Chondrocyte (in vitro differentiated cells): Measurements from ENCODE around the gene ZNF385B. TPM values are rescaled to one million over a fixed set of nuclear protein-coding genes. Genes with fewer than 3 reads are reported as not detected.

Source experiments
- DNase-seq: peaks from one replicate; pipeline ENCODE4 v3.0.0; 2021; ENCODE audit warnings: mixed read lengths, low spot score
- H3K27ac Mint-ChIP-seq: one replicate; pipeline ENCODE4 v1.8.0; 2021; ENCODE audit warnings: mild to moderate bottlenecking, moderate library complexity, mixed read lengths; ENCODE audit not compliant: unreplicated experiment
- H3K27me3 Mint-ChIP-seq: 2 replicates; pipeline ENCODE4 v1.8.0; 2021; ENCODE audit warnings: low read depth, mixed read lengths
- H3K36me3 Mint-ChIP-seq: 2 replicates; pipeline ENCODE4 v1.8.0; 2021; ENCODE audit warnings: low read depth, mixed read lengths
- H3K4me1 Mint-ChIP-seq: 2 replicates; pipeline ENCODE4 v1.8.0; 2021; ENCODE audit warnings: low read depth, mild to moderate bottlenecking, mixed read lengths
- H3K4me3 Mint-ChIP-seq: one replicate; pipeline ENCODE4 v1.8.0; 2021; ENCODE audit warnings: mild to moderate bottlenecking, moderate library complexity, mixed read lengths; ENCODE audit not compliant: unreplicated experiment
- H3K9me3 Mint-ChIP-seq: 2 replicates; pipeline ENCODE4 v1.8.0; 2021; ENCODE audit warnings: low read depth, mixed read lengths
- total RNA-seq: library from RNA; stranded (reverse); gene quantifications from 3 replicates; pipeline ENCODE4 v1.2.1, GENCODE V29; 2021
- TF ChIP-seq, protein P1 (sequence below): fragments of 200-600 bp; sonication (generic); IDR thresholded peaks from 2 replicates; pipeline ENCODE4 v1.5.0; 2021; ENCODE audit warnings: antibody characterized with exemption, mild to moderate bottlenecking, moderate library complexity

ZNF385B gene
- total RNA-seq, 1 donor from 2014 or later: 0.25 TPM

DNA sequence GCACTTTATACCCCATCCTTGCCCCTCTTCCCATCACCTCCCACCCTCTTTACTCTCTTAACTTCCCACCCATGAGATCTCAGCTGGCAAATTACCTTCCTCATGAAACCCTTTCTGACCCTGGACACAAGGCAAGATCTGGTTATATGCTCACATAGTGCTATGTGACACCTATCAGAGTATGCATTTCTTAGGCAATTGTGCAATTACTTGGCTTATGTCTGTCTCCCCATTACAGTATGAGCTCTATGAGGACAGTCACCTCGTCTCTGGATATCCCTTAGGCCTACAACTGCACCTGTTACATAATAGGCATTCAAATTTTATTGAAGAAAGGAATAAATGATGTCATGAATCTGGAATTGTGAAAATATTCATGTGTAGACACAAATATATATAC, 91.4 kb downstream of the ZNF385B start:
- Mint-ChIP-seq H3K4me3 (no peak overlapping the region), H3K9me3 (peaks cover 1% of the 10 kb centered on the region), H3K27me3 (peaks cover 25% of the 10 kb centered on the region), H3K27ac (no peak overlapping the region), H3K36me3 (peaks cover 1% of the 10 kb centered on the region), H3K4me1 (peaks cover 8% of the 10 kb centered on the region)
- no peak for DNase-seq
- TF ChIP-seq, protein P1, sequence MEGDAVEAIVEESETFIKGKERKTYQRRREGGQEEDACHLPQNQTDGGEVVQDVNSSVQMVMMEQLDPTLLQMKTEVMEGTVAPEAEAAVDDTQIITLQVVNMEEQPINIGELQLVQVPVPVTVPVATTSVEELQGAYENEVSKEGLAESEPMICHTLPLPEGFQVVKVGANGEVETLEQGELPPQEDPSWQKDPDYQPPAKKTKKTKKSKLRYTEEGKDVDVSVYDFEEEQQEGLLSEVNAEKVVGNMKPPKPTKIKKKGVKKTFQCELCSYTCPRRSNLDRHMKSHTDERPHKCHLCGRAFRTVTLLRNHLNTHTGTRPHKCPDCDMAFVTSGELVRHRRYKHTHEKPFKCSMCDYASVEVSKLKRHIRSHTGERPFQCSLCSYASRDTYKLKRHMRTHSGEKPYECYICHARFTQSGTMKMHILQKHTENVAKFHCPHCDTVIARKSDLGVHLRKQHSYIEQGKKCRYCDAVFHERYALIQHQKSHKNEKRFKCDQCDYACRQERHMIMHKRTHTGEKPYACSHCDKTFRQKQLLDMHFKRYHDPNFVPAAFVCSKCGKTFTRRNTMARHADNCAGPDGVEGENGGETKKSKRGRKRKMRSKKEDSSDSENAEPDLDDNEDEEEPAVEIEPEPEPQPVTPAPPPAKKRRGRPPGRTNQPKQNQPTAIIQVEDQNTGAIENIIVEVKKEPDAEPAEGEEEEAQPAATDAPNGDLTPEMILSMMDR: no peak

GRCh38 chr2:179769323-179769722, 92.1 kb downstream of the ZNF385B start:
- no peak overlapping the region for H3K27ac Mint-ChIP-seq
- H3K27me3 Mint-ChIP-seq: peaks cover 29% of the 10 kb centered on the region
- peaks cover 8% of the 10 kb centered on the region for H3K4me1 Mint-ChIP-seq
- H3K36me3 Mint-ChIP-seq: peaks cover 5% of the 10 kb centered on the region
- TF ChIP-seq, protein P1: no peak
- no peak for DNase-seq
- no peak overlapping the region for H3K4me3 Mint-ChIP-seq
- peaks cover 8% of the 10 kb centered on the region for H3K9me3 Mint-ChIP-seq

- H3K36me3 Mint-ChIP-seq: peaks cover 3% of the 10 kb centered on the region
- peaks cover 8% of the 10 kb centered on the region for H3K4me1 Mint-ChIP-seq
- no peak overlapping the region for H3K4me3 Mint-ChIP-seq
- peaks cover 14% of the 10 kb centered on the region for H3K9me3 Mint-ChIP-seq
- peaks cover 26% of the 10 kb centered on the region for H3K27me3 Mint-ChIP-seq
- DNase-seq: no peak
- TF ChIP-seq, protein P1: no peak
- H3K27ac Mint-ChIP-seq: no peak overlapping the region
Observed at GRCh38 chr2:179768765-179769164, 92.6 kb downstream of the ZNF385B start.

GRCh38 chr2:179765666-179766065, 95.7 kb downstream of the ZNF385B start:
- H3K36me3 Mint-ChIP-seq: peaks cover 3% of the 10 kb centered on the region
- no peak for DNase-seq
- no peak overlapping the region for H3K27ac Mint-ChIP-seq
- no peak overlapping the region for H3K4me3 Mint-ChIP-seq
- H3K9me3 Mint-ChIP-seq: peaks cover 22% of the 10 kb centered on the region
- TF ChIP-seq, protein P1: no peak
- peaks cover 8% of the 10 kb centered on the region for H3K4me1 Mint-ChIP-seq
- H3K27me3 Mint-ChIP-seq: peaks cover 19% of the 10 kb centered on the region

DNA sequence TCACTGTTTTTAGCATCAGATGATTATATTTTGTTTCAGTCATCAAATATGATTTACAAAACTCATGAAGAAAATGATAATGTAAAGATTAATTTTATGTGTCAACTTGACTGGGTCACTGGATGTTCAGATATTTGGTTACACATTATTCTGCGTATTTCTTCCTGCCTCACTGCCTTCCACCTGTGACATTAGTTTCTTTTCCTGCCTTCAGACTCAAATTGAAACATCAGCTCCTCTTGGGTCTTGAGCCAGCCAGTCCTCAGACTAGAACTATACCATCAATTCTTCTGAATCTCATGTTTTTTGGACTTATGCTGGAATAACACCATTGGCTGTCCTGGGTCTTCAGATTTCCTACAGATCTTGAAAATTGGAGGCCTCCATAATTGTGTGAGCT, 96.7 kb downstream of the ZNF385B start:
- no peak overlapping the region for H3K27ac Mint-ChIP-seq
- H3K36me3 Mint-ChIP-seq: peaks cover 3% of the 10 kb centered on the region
- peaks cover 22% of the 10 kb centered on the region for H3K27me3 Mint-ChIP-seq
- H3K4me1 Mint-ChIP-seq: peaks cover 8% of the 10 kb centered on the region
- no peak overlapping the region for H3K4me3 Mint-ChIP-seq
- TF ChIP-seq, protein P1: no peak
- peaks cover 22% of the 10 kb centered on the region for H3K9me3 Mint-ChIP-seq
- DNase-seq: no peak
